Ramos (cell line): ENCODE measurements around the gene CMC1.

Source experiments
- in situ Hi-C: fragments of 300-500 bp; cut with MboI; formaldehyde crosslinking; loops from one replicate; pipeline ENCODE4 v1.14.3; 2022; ENCODE audit warnings: low sequenced_read_pairs; ENCODE audit not compliant: unreplicated experiment

CMC1 gene

DNA sequence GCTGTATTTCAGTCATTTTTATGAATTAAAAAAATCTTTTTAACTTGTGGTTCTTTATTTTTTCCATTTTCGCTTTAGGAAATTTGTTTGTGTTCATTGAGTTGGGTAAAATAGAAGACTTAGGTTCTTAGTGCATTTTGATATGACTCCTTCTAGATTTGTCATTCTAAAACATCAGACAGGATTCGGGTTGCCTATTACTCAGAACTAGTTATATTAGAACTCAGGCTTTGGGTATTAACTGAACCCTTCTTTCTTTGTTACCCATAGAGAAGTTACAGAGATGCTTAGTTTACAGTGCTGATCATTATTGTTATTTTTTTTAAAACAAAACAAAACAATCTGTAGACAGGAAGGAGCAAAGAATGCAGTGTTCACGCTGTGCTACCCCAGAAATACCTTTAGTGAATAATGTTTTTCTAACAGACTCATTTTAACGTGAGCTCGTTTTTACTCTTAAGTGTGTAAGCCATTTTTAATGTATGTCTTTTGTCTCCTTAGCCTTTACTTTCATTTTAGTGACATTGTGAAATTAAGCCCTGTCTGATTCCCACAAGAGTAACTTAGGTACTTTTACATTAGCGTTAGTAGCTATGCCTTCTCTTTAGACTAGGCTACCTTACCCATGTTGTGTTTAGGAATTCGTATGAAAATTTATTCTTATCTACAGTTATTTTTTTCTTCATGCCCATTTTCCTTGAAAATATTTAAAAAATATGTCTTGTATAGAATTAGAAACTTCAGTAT is 53.4 kb downstream of the CMC1 start:
- in situ Hi-C loops: no loop called here

DNA sequence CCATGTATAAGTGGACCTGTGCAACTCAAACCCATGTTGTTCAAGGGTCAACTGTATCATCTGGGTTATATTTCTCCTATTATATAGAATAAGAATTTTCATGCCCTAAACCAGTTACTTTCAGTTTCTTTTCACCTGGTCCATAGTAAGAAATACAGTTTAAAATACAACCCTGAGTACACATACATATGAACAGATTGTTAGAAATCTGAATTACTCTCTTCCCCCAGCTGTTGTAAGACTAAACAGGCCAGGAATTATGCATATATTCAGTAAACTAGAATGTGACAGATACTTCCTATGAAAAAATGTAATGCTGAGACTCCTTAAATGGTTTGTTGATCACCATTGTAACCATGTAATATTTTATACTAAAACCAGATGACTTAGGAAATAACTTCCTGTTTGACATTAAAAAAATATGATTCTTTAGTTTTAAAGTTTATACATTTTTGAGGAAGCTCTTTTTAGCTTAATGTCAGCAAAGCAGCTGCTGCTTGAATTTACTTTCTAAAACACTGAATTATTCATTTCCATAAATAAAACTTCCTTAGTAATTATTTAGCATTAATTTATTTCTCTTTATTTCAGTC is 54.6 kb downstream of the CMC1 start:
- in situ Hi-C loops: no loop called here

DNA sequence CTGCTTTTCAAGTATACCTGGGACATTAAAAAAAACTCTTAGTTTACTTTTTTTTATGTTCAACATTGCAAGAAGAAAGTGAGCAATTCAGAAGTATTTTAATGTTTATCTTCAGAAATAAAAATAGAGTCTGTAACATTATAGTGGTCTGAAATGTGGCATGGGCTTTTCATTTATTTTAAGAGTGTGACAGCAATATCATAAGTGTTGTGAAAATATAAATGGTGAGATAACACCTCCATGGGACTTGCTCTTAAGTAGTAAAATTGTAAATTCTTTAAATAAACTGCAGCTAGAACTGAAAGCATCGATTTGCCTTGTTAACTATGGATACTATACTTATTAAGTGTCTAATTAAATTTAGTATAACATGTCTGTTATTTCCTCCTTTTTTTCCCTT is 58.3 kb downstream of the CMC1 start:
- in situ Hi-C loops: loop anchor here (25.0 kb wide), 1 partner anchor 587 kb away; the partner anchor contains the start of gene EOMES

DNA sequence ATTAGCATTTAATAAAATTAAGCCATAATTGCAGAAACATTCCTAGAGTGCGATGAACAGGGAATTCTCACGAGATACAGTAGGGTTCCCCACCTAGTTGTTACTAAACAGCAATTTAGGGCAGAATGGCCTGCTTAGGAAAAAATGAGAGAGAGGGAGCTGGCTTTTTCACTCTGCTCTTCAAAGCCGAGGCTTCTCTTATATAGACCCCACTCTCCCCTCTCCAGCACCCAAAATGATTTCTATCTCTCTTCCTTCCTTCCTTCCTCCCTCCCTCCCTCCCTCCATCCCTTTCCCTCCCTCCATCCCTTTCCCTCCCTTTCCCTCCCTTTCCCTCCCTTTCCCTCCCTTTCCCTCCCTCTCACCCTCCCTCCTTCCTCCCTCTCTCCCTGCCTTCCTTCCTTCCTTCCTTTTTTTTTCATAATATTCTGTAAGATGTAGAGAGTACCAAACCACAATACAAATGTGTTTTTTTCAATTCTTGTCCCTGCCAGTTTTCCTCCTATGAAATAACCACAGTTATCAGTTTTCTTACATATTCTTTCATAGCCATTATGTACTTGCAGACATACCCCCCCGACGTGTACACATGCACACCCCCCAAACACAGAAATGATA is 59.0 kb downstream of the CMC1 start:
- in situ Hi-C loops: loop anchor here (25.0 kb wide), 1 partner anchor 588 kb away; the partner anchor contains the start of gene EOMES

DNA sequence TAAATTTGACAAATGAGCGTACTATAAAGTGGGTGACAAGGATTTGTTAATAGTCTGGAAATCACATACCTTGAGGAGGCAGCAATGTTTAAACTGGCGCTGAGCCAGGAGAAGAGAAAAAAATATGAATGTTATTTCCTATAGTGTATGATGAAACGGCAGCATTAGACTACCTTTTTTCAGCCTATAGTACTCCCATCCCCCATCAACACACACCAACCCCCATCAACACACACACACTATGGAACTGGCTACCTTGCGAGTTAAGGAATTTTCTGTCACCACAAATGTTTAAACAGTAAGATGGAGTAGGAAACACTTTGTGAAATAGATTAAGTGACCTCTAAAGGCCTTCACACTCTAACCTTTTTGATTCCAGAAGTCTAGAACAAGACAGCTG is 60.3 kb downstream of the CMC1 start:
- in situ Hi-C loops: loop anchor here (25.0 kb wide), 1 partner anchor 589 kb away; the partner anchor contains the start of gene EOMES

DNA sequence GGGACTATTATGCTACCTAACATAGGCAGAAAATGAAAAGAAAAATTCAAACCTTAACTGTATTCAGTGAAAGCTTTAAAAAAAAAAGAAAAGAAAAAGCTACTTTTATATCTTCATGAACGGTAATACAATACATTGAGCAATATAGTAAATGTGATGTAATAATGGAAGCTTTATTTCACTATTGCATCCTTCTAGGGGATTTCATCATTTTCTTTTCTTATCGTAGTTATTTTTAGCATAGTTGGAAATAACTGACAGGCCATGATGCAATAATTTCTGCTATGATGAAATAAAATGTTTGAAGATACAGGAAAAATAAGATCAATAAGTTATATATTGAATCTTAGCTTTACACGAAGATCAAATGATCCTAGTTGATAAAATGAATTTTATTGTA is 66.8 kb downstream of the CMC1 start:
- in situ Hi-C loops: loop anchor here (25.0 kb wide), 1 partner anchor 596 kb away; the partner anchor contains the start of gene EOMES

DNA sequence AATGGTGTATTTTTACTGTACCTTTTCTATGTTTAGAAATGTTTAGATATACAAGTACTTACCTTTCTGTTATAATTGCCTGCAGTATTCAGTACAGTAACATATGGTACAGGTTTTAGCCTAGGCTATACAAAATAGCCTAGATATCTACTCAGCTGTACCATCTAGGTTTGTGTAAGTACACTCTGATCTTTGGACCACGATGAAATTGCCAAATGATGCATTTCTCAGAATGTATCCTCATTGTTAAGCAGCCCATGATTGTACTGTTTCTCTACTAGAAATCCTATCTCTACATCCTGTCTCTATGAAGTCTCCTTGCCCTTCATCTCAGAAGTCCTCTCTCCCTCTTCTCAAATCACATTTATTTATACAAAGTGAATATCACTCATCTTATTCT is 74.3 kb downstream of the CMC1 start:
- in situ Hi-C loops: loop anchor here (25.0 kb wide), 1 partner anchor 603 kb away; the partner anchor contains the start of gene EOMES

DNA sequence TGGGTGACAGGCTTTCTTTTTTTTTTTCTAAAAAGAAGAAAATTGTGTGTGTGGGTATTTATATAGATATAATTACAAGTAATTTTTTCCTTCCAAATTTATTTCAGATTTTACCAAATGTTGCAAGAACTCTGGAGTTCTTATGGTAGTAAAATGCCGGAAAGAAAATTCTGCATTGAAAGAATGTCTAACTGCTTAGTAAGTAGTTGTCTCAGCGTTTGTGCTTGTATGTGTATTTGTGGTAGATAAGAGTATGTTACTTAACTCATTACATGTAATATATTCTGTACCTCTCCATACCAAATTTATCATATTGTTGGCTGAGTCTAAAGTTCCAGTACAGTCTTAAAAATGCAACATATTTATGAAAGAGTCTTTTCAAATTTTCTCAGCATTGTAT is 74.8 kb downstream of the CMC1 start:
- in situ Hi-C loops: loop anchor here (25.0 kb wide), 1 partner anchor 604 kb away; the partner anchor contains the start of gene EOMES

DNA sequence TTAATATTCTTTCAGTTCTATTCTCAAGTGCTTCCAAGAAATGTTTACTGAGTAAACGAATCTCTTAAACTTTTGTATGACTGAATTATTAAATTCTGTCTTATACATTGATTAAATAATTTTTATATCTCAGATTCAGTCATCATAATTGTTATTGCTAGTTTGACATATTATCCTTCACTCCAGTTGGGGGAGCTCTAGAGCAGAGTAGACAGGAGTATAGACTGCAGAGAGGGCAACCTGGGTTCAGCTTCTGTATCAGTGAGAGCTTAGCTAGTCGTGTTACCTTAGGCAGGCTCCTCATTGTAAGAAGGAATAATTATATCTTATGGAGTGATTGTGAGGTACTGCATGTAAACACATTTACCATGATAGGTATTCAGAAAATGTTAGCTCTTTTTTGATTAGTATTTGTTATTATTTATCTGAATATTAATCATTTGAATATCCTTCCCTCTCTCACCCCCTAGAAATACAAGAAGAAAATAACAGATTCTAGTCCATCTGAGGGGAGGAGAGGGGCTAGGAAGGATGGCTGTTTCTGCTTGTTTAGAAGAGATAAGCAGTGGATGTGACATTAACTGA is 76.1 kb downstream of the CMC1 start:
- in situ Hi-C loops: loop anchor here (25.0 kb wide), 1 partner anchor 605 kb away; the partner anchor contains the start of gene EOMES

DNA sequence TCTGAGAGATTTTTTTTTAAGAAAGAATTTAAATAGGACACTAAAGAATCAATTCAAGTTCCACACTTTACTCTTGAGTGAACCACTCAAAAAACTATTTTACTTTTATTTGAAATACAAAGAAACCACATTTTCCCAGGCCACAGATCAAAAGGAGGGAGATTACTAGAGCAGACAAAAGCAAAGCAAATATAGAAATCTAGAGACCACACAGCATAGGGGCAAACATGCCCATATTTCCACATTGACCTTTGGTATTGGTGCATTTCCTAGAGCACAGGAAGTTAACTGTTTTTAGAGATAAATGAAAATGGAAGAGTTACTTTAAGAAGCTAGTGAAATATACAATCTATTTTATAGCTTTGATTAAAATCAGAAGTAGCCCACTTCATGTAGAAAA is 79.6 kb downstream of the CMC1 start:
- in situ Hi-C loops: loop anchor here (25.0 kb wide), 1 partner anchor 609 kb away; the partner anchor contains the start of gene EOMES

DNA sequence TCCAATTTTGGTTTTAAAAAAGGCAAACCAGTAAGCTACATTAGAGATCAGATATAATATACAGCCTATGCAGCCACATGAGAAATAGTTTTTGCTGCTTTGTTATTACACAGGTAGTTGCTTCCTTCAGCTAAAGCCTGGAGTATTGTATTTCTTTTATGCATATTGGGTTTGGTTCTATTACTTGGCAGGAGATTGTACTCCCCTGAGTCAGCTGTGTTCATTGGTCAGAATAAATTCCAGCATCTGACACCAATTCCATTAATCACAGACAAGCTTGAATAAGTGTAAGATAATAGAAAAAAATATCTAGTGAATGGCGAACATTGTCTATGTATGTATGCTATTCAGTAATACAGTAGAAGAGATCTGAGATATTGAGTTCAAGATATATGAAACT is 81.0 kb downstream of the CMC1 start:
- in situ Hi-C loops: loop anchor here (25.0 kb wide), 1 partner anchor 610 kb away; the partner anchor contains the start of gene EOMES

DNA sequence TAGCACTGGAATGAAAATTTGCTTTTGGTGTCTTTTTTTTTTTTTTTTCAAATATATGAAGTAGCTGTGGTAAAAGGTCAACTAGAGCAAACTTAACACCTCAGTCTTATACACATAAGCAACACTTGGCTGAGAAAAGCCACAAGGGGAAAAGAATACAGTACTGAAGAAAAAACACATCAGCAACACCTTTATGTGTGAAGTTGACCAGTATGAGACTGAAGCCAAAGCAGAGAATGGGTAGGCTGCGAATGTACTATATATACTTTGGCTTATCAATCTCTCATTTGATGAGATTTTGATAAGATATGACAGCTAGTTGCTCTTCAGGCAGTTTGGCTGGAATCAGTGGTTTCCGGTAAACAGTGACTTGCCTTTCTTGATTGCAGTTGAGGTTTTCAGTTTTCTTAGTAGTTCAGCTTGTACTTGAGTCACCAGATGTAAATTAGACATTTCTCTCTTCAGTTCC is 85.1 kb downstream of the CMC1 start:
- in situ Hi-C loops: no loop called here

DNA sequence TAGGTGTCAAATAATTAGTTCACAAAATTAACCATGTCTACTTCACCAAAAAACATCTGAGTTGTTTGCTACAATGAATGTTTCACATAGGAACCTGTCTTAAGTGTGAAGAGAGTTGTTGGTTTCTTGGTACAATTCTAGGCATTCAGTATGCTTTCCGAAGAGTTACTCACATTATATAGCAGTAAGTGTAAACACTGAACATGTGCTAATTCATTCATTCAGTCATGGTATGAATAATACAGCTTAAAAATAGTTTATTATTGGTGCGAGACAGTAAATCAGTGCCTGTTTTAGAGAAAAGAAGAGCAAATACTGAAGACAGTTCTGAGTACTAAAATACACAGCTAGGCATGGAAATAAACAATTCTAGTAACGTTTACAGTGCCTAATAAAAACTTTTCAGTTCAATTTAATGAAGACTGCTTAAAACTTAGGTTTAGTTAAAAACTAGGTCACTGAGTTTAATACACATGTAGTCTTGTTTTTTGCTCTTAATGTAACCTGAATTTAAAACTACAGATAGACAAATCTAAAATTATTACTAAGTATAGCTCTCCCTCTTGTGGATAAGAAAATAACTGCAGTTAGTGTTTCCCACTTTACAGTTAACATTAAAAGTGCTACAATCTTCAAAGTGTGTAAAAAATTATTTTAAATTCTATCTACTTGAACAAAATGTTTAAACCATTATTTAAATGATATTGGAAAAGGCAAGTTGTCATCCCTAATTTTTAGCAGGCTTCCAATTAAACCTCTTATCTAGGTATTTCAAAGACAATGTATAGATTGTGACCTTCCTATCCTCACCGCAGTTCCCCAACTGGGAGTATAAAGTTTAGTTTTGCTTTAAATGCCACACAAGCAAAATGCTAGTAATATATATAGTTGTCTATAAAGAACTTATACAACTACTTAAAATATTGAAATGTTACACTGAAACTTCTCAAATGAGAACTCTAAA is 87.1 kb downstream of the CMC1 start:
- in situ Hi-C loops: no loop called here

DNA sequence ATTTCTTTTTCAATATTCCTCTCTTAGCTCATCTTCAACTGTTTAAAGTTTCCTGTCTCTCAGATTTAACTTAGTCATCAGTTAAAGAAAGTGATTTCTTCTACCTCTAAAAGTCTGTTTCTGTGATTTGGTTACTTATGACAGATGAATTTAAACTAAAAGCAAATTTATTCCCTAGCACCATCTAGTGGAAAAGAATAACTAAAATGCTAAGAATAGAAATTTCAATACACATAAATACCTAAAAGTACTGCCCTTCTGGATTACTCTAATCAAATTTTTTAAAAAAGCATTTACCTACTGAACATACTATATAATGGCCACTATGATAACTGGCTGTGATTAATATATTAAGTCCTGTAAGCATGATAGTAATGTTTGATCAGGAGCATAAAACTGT is 93.1 kb downstream of the CMC1 start:
- in situ Hi-C loops: no loop called here

DNA sequence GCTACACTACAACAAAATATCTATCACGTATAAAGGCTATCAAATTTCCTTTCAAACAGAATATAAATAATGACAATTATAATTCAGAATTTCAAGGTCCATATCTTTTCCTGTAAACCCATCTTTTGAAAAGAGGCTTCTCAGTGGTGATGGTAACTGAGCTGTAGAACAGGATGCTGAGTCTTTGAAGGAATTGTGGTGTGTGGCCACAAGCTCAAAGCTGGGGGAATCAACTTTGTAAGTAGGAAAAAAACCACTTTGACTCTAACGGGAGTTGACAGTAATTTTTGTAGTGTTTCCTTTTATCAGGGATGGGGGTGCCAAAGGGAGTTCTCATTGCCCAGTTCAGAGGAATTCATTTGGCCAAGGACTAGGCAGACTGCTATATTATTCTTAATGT is 93.8 kb downstream of the CMC1 start:
- in situ Hi-C loops: no loop called here

DNA sequence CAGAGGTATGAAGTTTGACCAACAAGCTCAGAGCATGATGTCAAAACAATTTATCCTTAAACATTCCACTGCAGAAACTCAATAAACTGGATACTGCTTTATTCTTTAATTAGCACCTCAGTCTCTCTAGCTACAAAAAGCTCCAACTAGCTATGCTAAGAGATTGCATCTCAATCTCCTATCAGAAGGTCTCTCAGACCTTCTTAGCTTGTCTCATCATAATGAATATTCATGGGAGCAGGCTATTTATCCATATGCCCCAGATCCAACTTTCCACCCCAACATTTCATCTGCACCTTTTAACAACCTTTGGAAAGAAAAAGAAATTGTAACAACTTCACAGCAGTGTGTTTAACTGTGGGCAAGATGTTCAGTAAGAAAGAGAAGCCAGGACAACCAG is 95.8 kb downstream of the CMC1 start:
- in situ Hi-C loops: no loop called here

DNA sequence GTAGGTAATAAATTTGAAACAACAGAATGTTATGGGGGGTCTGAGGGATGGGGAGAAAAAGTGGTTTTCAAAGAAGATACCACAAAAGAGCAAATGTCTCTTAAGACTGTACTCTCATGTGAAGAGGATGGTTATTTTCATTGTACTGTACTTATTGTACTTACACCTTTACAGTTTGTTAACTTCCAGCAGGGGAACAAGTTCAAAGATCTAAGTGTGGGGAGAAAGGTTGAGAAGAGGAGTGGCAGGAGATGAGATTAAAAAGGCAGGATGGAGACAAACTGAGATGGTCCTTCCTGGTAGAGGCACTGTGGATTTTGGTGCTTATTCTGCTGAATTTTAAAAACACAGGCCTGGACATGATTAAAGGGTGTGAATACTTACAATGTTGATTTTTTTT is 101.7 kb downstream of the CMC1 start:
- in situ Hi-C loops: no loop called here

DNA sequence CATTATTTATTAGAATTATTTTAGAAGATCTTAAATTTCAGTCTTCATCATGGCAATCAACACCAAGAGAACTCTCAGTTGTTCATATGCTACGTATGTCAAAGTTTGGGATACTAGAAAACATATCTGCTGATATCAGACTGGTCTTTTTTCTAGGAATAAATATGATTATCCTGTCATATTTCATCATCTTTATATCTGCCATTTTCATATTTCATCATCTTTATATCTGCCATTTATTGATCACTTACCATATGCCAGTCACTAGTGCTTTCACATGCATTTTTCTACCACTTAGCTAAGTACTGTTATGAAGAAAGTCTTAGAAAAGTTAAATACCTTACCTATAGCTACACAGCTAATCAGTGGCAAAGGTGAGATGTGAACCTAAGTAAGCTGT is 104.3 kb downstream of the CMC1 start:
- in situ Hi-C loops: no loop called here
